Motor neuron (in vitro differentiated cells): ENCODE data around the gene DUSP10. TPM values are rescaled to one million over a fixed set of nuclear protein-coding genes. Genes with fewer than 3 reads are reported as not detected.

Experiments
- ATAC-seq, 8 experiments: fragments of 200-7000 bp; cut with Tn5 transposase; replicated peaks in 6 of 8; 2 replicates each; pipeline ENCODE4 v1.8.0; 2021; ENCODE audit warnings: mild to moderate bottlenecking in 8 of 8, moderate library complexity in 8 of 8
- H3K27ac ChIP-seq, 2 donors: fragments of 250-450 bp; sonication (Bioruptor Pico); 2 replicates each; pipeline ENCODE4 v1.9.0; 2021; ENCODE audit warnings: antibody characterized with exemption in 2 of 2, mild to moderate bottlenecking in 2 of 2, moderate library complexity in 1 of 2
- H3K4me1 ChIP-seq, 2 donors: fragments of 250-450 bp; sonication (Bioruptor Pico); replicated peaks in 1 of 2; 2 replicates each; pipeline ENCODE4 v1.6.1; 2021; ENCODE audit warnings: antibody characterized with exemption in 2 of 2, mild to moderate bottlenecking in 2 of 2, moderate library complexity in 1 of 2
- H3K4me3 ChIP-seq, 5 donors: fragments of 250-450 bp; sonication (Bioruptor Pico); 2 replicates each; pipeline ENCODE4 v1.9.0; 2021; ENCODE audit warnings: antibody characterized with exemption in 5 of 5, mild to moderate bottlenecking in 5 of 5, moderate library complexity in 4 of 5
- WGBS, 10 experiments: fragments of 450-650 bp; shearing (Covaris generic); methylation state at CpG; one replicate each; pipeline ENCODE4 v1.0.0; 2022; 5-methylcytosine and 5-hydroxymethylcytosine counted together
- in situ Hi-C, 9 experiments: fragments of 400-800 bp; cut with MboI; loops; one replicate each; pipeline ENCODE4 v1.15.0; 2021; ENCODE audit warnings: low sequenced_read_pairs in 9 of 9, low pct_unique_long_range_greater_than_20kb in 2 of 9; ENCODE audit not compliant: unreplicated experiment in 9 of 9
- total RNA-seq, 8 experiments: library from RNA; unstranded; fragments of 300-600 nt; gene quantifications; 2 replicates each; pipeline versions ENCODE4 v1.2.3 to v1.2.4, GENCODE V29; 2022

DUSP10 gene
- total RNA-seq, 8 experiments from 2014 or later: 0.91 to 20.7 (median 10.3) TPM

DNA sequence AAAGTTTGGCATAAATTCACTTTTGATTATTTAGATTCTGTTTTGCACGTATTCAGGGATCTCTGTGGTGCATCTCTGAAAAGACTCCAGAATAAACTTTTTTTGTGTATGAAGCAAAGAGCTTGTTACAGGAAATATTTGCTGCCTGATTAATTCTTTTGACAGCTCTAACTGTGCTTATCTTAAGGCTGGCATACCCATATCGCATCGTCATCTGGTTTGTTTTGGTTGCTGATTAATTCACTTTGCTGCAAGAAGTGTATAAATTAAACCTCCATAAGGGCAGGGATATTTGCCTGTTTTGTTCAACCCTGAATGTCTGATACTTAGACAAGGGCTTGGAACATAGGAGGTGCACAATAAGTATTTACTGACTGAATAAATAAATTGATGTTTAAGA, 17.5 kb upstream of the DUSP10 start:
- Histone ChIP-seq H3K4me1 (no peaks in the 10 kb centered on the region), H3K27ac (no peak overlapping the region), H3K4me3 (no peak overlapping the region)
- ATAC-seq: no peak
- 58 to 100% (median 87%) methylated on average over 1 to 3 of the region's 3 CpGs; no CpG with 5 or more reads in 2 of the 10 experiments for WGBS, 10 experiments
- in situ Hi-C loops: no loop called here

DNA sequence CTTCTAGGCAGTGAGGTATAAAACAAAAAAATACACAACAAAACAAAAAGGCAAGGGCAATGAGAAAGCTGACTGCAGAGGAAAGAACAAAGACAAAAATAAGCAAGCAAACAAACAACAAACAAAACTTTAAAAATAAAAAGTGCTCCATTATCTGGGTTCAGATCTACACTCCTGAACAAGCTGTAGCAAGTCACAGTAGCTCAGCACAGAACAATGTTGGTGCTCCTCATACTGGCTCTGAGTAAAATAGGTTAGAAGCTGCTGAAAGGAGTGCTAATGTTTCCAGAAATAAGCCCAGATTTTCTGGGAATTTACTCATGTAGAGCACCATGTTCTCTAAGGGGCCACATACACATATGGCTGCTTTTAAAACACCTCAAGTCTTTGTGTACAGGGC, 16.6 kb upstream of the DUSP10 start:
- in situ Hi-C loops: no loop called here

DNA sequence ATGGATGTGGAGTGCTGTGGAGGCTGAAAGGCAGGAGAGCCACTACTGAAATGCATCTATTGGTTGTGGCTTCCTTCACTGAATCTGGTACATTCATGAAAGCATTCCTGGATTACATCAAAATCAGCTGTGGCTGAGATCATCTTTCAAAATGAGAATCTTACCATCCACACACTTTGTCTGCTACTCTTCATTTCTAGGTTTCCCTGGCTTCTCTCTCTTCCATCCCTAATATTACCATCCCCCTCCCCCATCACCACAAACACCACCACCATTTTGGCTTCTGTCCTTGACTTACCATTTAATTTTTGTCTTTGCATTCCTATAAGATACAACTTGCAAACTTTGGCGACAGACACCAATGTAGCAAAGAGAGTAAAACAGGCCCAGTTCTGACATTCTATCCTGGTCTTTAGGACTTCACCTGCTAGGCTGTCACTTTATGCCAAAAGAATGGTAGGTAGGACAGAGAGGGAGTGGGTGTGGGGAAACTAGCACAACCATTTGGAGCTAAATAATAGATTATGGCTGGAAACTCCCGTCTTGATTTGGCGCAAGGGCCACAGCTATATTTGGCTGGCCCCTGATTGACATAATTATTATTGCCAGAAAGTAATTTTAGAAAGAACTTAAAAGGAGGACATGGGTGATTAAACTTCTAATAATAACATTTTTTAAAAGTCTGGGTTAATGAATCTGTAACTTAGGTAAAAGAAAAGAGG, 15.1 kb upstream of the DUSP10 start:
- WGBS, 10 experiments: 75 to 100% (median 89%) methylated on average over 2 to 3 of the region's 3 CpGs; no CpG with 5 or more reads in 1 of the 10 experiments
- in situ Hi-C loops: no loop called here
- no peak overlapping the region for H3K4me3 ChIP-seq
- no peak overlapping the region for H3K27ac ChIP-seq
- peak in 2 of 8 experiments; percentile 37 to 79 for ATAC-seq
- H3K4me1 ChIP-seq: no peaks in the 10 kb centered on the region

More for the DNA sequence above, 16.6 kb upstream of the DUSP10 start:
- H3K4me1 ChIP-seq: no peaks in the 10 kb centered on the region
- no peak overlapping the region for H3K4me3 ChIP-seq
- H3K27ac ChIP-seq: no peak overlapping the region
- no peak for ATAC-seq

DNA sequence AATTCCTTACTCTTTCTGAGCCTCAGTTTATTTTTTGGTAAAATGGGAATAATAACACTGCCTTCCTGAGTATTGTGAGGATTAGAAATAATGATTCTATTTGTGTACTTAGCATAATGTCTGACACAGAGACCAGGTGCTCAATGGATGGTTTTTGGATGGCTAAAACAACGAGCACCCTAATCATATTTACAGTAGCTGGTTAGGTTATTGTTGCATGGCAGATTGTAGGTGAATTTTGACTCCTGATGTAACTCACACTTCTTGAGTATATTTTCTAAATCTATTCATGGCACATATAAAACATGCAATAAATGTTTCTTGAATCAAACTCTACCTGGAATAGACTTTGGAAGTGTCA, 11.9 kb upstream of the DUSP10 start:
- Histone ChIP-seq H3K4me1 (no peaks in the 10 kb centered on the region), H3K4me3 (no peak overlapping the region), H3K27ac (no peak overlapping the region)
- no peak for ATAC-seq
- WGBS, 10 experiments: 40 to 100% (median 75%) methylated on average over 1 of the region's 1 CpG; no CpG with 5 or more reads in 1 of the 10 experiments
- in situ Hi-C loops: no loop called here

DNA sequence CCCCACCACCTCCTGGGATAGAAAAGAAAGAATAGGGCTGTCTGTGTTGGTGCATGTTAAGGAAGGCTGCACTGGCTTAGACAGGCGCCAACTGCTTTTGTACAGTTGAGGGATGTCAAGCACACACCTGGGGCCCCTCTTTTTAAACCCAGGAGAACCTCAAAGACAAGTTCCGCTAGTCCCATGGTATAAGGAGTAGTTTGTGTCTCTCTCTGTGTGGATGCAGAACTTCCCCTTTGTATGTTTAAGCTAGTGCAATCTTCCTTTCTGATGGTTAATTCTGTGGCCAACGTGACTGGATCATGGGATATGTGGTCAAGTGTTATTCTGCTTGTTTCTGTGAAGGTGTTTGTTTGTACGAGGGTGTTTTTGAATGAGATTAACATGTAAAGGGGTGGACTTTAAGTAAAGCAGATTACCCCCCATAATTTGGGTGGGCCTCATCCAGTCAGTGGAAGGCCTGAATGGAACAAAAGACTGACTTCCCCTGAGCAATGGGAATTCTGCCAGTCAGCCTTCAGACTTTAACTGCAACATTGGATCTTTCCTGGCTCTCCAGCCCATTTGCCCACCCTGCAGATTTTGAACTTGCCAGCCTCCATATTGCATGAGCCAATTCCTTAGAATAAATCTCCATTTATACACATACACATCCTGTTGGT, 9.5 kb upstream of the DUSP10 start:
- in situ Hi-C loops: no loop called here
- Histone ChIP-seq H3K4me3 (no peak overlapping the region), H3K4me1 (no peaks in the 10 kb centered on the region), H3K27ac (no peak overlapping the region)
- WGBS, 10 experiments: 40 to 100% (median 78%) methylated on average over 1 to 4 of the region's 4 CpGs; no CpG with 5 or more reads in 3 of the 10 experiments
- no peak for ATAC-seq

DNA sequence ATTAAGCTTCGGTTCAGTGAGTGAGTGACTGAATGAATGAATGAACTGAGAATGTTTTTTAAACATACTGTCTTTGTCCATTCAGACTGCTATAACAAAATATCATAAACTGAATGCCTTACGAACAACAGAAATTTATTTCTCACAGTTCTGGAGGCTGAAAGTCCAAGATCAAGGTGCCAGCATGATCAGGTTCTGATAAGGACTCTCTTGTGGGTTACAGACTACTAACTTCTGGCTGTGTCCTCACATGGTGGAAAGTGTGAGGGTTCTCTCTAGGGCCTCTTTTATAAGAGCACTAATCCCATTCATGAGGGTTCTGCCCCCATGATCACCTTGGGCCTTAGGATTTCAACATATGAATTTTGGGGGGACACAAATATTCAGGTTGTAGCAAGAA, 7.1 kb upstream of the DUSP10 start:
- in situ Hi-C loops: loop anchor here in 3 of 9 experiments (25.0 kb wide), 3 partner anchors 413 to 713 kb away; no protein-coding TSS in a partner anchor
- H3K4me3 ChIP-seq: no peak overlapping the region
- ATAC-seq: no peak
- H3K4me1 ChIP-seq: peaks cover 0 to under 1% of the 10 kb centered on the region in 2 donors
- WGBS, 10 experiments: 80 to 100% (median 88%) methylated on average over 1 to 2 of the region's 2 CpGs; no CpG with 5 or more reads in 3 of the 10 experiments
- H3K27ac ChIP-seq: no peak overlapping the region

DNA sequence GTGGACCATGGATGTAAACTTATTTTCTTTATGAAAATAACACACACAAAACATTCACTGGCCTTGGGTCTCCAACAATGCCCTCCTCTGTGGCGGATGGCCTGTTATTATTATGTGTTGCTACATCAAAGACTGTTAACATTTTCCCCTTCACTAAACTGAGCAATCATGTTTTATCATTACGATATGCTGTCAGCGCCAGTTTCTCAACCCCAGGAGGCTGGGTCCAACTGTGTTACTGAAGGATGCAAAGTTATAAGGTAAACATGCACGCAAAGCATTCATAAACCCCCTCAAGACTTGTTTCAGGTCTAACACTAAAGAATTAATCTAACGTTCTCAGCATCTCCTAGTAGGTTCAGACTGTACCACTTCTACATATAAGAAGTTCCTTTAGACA, 6.0 kb upstream of the DUSP10 start:
- peaks cover 0 to 4% of the 10 kb centered on the region in 2 donors for H3K4me1 ChIP-seq
- in situ Hi-C loops: loop anchor here in 3 of 9 experiments (25.0 kb wide), 3 partner anchors 414 to 714 kb away; no protein-coding TSS in a partner anchor
- ATAC-seq: no peak
- H3K27ac ChIP-seq: no peak overlapping the region
- no peak overlapping the region for H3K4me3 ChIP-seq
- 43 to 96% (median 79%) methylated on average over 2 to 5 of the region's 5 CpGs; no CpG with 5 or more reads in 2 of the 10 experiments for WGBS, 10 experiments

DNA sequence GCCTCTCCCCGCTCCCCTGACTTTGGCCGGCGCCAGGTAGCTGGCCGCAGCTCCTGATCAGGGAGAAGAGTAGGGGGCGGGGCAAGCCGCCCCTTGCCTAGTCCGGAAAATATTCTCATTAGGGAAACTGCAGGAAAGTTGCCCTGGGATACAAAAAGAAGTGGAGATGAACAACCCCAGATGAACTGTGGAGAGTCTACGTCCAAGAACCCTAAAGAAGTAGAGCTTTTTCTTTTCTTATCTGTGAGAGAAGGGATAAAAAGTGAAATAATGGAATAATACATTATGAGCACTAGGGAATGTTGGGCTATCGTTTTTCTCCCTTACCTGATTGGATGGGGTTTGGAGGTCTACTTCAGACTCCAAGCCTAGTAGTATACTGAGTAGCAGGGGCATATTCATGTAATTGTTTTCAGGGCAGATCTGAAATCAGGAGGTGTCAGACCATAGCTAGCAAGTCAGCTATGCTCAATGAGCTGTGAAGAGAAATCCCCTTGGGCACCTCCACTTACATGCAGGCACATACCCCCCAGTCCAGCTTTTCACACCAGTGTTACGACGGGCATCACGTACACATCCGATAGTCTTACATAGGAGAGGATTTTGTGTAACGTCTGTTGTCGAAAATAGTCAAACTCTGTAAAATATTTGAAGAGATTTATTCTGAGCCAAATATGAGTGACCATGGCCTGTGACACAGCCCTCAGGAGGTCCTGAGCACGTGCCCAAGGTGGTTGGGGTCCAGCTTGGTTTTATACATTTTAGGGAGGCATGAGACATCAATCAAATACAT, 1.7 kb upstream of the DUSP10 start:
- no peak for ATAC-seq
- in situ Hi-C loops: loop anchor here in 3 of 9 experiments (25.0 kb wide), 3 partner anchors 419 to 719 kb away; no protein-coding TSS in a partner anchor
- 0 to 100% (median 60%) methylated on average over 2 to 16 of the region's 16 CpGs for WGBS, 10 experiments
- H3K27ac ChIP-seq: peak overlapping the region in 1 of 2 donors; percentile 82
- H3K4me3 ChIP-seq: peak overlapping the region; percentile 38 to 53 (median 45)
- peaks cover 4 to 10% of the 10 kb centered on the region in 2 donors for H3K4me1 ChIP-seq

DNA sequence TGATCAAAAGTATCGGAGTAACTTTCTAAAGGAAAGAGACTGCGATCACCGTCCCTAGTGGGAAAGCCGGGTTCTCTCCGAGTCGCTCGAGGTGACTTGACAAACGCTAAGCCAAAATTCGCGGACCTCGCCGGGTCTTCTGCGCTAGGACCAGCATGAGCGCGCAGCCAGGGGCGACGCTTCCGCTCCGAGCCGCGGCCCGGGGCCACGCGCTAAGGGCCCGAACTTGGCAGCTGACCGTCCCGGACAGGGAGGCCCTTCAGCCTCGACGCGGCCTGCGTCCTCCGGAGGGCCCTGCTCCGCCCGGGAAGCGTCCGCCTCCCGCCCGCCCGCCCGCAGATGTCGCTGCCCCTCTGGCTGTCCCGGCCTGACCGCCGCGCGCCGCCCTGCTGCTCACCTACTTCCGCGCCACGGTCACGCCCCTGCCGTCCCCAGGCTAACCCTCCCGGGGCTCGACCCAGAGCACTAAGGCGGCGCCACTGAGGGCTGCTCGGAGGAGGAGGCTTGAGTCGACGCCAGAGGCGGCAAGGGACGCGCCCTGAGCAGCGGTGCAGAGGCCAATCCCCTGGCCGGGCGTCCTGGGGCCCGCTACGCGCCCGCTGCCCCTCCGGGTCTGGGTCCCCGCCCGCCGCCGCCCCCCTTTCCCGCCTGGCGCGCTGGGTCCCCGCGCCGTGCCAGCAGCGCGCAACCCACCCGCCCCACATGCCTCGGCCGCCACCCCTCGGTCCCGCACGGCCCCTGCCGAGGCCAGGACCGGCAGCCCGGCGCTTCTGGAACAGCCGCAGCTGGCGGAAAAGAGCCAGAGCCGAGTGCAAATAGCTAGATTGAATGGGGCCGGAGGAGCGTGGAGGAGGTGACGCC, 896 bp upstream of the DUSP10 start:
- peak overlapping the region; percentile 38 to 53 (median 45) for H3K4me3 ChIP-seq
- peaks cover 4 to 10% of the 10 kb centered on the region in 2 donors for H3K4me1 ChIP-seq
- H3K27ac ChIP-seq: peak overlapping the region; percentile 36 to 82
- 0 to 2% (median 0%) methylated on average over 1 to 21 of the region's 98 CpGs; no CpG with 5 or more reads in 2 of the 10 experiments for WGBS, 10 experiments
- in situ Hi-C loops: loop anchor here in 3 of 9 experiments (25.0 kb wide), 3 partner anchors 420 to 720 kb away; no protein-coding TSS in a partner anchor
- peak; percentile 33 to 52 (median 48) for ATAC-seq

DNA sequence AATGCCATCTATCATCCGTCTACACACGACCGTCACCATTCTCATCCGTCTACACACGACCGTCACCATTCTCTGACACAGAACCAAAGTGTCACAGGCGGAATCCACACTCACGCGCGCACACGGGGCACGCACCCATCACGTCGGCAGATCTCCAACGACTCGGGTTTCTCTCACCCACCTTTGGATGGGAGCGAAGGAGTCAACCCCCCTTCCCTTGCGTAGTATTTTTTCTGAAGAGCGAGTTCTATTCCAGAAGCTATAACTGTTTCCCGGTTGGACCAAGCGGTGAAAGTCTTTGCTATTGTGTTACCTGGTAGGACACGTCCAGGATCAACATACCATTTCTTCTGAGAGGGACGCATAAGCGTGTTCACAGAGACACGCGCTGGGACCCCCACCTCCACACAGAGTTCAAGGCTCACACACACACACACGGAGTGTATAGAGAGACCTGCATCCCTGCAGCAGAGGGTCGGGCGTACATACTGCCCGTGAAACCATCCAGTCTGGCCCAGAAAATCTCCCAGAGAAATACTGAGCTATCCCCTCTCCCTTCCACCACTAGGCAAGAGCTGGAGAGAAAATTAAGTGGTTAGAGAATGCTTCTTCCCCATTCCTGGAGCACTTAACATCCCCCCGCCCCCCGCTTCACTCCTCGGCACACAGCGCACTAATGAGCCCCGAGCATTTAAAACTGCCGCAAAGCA, 741 bp downstream of the DUSP10 start:
- ATAC-seq: peak in 7 of 8 experiments; percentile 0 to 2 (median 2)
- Histone ChIP-seq H3K27ac (peak overlapping the region in 1 of 2 donors; percentile 1), H3K4me1 (peaks cover 4 to 10% of the 10 kb centered on the region in 2 donors), H3K4me3 (peak overlapping the region; percentile 38 to 55 (median 52))
- in situ Hi-C loops: loop anchor here in 3 of 9 experiments (25.0 kb wide), 3 partner anchors 421 to 721 kb away; no protein-coding TSS in a partner anchor
- 0 to 7% (median 1%) methylated on average over 1 to 35 of the region's 36 CpGs; no CpG with 5 or more reads in 1 of the 10 experiments for WGBS, 10 experiments

DNA sequence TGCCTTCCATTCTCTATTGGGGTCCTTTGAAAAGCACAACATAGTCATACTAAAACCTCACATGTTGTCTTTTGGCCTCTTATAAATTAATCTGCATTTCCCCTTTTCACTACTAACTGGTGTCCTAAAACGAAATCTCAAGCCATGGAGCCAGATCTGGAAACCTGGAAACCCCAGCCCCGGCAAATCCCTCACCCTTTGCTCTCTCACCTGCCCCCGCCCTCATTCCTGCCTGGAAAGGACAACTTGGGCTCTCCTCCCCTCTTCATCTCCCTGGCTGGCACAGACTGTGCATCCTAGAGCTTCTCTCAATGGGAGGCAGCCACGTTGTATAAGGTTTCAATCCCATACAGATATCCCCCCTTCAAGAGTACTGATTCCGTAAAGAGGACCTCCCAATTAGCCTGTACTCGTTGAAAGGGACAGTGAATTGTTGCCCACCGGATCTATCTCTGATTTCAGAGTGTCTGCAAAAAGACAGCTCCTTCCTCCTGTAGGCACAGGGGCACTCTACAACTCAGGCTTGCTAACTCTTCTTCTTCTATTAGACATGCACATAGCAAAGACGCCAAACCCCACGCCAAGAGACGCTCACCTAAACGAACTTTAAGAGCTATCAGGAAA, 1.4 kb downstream of the DUSP10 start:
- no peak overlapping the region for H3K27ac ChIP-seq
- 0 to 45% (median 6%) methylated on average over 1 to 8 of the region's 11 CpGs for WGBS, 10 experiments
- no peak for ATAC-seq
- peaks cover 4 to 10% of the 10 kb centered on the region in 2 donors for H3K4me1 ChIP-seq
- in situ Hi-C loops: loop anchor here in 3 of 9 experiments (25.0 kb wide), 3 partner anchors 422 to 722 kb away; no protein-coding TSS in a partner anchor
- peak overlapping the region; percentile 38 to 55 (median 52) for H3K4me3 ChIP-seq
